HEK293 (cell line): ENCODE data around the gene CUL9.

Experiments used
- AEBP2 ChIP-seq: fragments of 450-650 bp; formaldehyde crosslinking; IDR thresholded peaks from 2 replicates; pipeline ENCODE4 v1.5.1; 2016; ENCODE audit warnings: missing biosample characterization, missing genetic modification characterization, borderline replicate concordance
- GFI1B ChIP-seq: fragments of 450-650 bp; formaldehyde crosslinking; IDR thresholded peaks from 2 replicates; pipeline ENCODE4 v1.5.1; 2016; ENCODE audit warnings: missing biosample characterization, missing genetic modification characterization
- HOXD13 ChIP-seq: sonication (generic); formaldehyde crosslinking; IDR thresholded peaks from 2 replicates; pipeline ENCODE4 v1.8.0; 2022; ENCODE audit warnings: missing genetic modification reagents, borderline replicate concordance
- KLF9 ChIP-seq: fragments of 450-650 bp; formaldehyde crosslinking; IDR thresholded peaks from 2 replicates; pipeline ENCODE4 v1.5.1; 2016; ENCODE audit warnings: missing biosample characterization, missing genetic modification characterization, low read depth
- MZF1 ChIP-seq: fragments of 450-650 bp; formaldehyde crosslinking; IDR thresholded peaks from 2 replicates; pipeline ENCODE4 v1.5.1; 2017; ENCODE audit warnings: missing biosample characterization, missing genetic modification characterization, borderline replicate concordance
- OSR2 ChIP-seq: fragments of 450-650 bp; formaldehyde crosslinking; IDR thresholded peaks from 2 replicates; pipeline ENCODE4 v1.5.1; 2016; ENCODE audit warnings: missing biosample characterization, missing genetic modification characterization
- ZBTB7A ChIP-seq: fragments of 450-650 bp; formaldehyde crosslinking; IDR thresholded peaks from 2 replicates; pipeline ENCODE4 v1.5.1; 2016; ENCODE audit warnings: low read depth, missing biosample characterization, missing genetic modification characterization
- ZFHX2 ChIP-seq: fragments of 450-650 bp; formaldehyde crosslinking; conservative IDR thresholded peaks from 2 replicates; pipeline ENCODE4 v1.5.1; 2016; ENCODE audit warnings: missing biosample characterization, missing genetic modification characterization
- ZFP37 ChIP-seq: fragments of 450-650 bp; formaldehyde crosslinking; IDR thresholded peaks from 2 replicates; pipeline ENCODE4 v1.5.1; 2016; ENCODE audit warnings: missing biosample characterization, missing genetic modification characterization
- ZNF114 ChIP-seq: fragments of 450-650 bp; formaldehyde crosslinking; IDR thresholded peaks from 2 replicates; pipeline ENCODE4 v1.5.0; 2017; ENCODE audit warnings: missing biosample characterization, missing genetic modification characterization
- ZNF132 ChIP-seq: fragments of 450-650 bp; formaldehyde crosslinking; IDR thresholded peaks from 2 replicates; pipeline ENCODE4 v1.5.1; 2017; ENCODE audit warnings: missing biosample characterization, missing genetic modification characterization, borderline replicate concordance
- ZNF140 ChIP-seq: fragments of 450-650 bp; formaldehyde crosslinking; IDR thresholded peaks from 2 replicates; pipeline ENCODE4 v1.5.1; 2016; ENCODE audit warnings: missing biosample characterization, missing genetic modification characterization
- ZNF214 ChIP-seq: fragments of 450-650 bp; formaldehyde crosslinking; IDR thresholded peaks from 2 replicates; pipeline ENCODE4 v1.5.1; 2017; ENCODE audit warnings: missing biosample characterization, mild to moderate bottlenecking, missing genetic modification characterization, borderline replicate concordance
- ZNF239 ChIP-seq: fragments of 450-650 bp; formaldehyde crosslinking; IDR thresholded peaks from 2 replicates; pipeline ENCODE4 v1.5.1; 2016; ENCODE audit warnings: missing biosample characterization, missing genetic modification characterization
- ZNF248 ChIP-seq: fragments of 450-650 bp; formaldehyde crosslinking; IDR thresholded peaks from 2 replicates; pipeline ENCODE4 v1.5.1; 2017; ENCODE audit warnings: missing biosample characterization, missing genetic modification characterization
- ZNF350 ChIP-seq: fragments of 450-650 bp; formaldehyde crosslinking; IDR thresholded peaks from 2 replicates; pipeline ENCODE4 v1.5.0; 2017; ENCODE audit warnings: missing biosample characterization, mild to moderate bottlenecking, missing genetic modification characterization
- ZNF560 ChIP-seq: fragments of 450-650 bp; formaldehyde crosslinking; IDR thresholded peaks from 2 replicates; pipeline ENCODE4 v1.5.1; 2017; ENCODE audit warnings: missing biosample characterization, missing genetic modification characterization, borderline replicate concordance
- ZNF600 ChIP-seq: fragments of 450-650 bp; formaldehyde crosslinking; IDR thresholded peaks from 2 replicates; pipeline ENCODE4 v1.5.1; 2016; ENCODE audit warnings: missing biosample characterization, missing genetic modification characterization
- ZNF621 ChIP-seq: fragments of 450-650 bp; formaldehyde crosslinking; IDR thresholded peaks from 2 replicates; pipeline ENCODE4 v1.5.1; 2017; ENCODE audit warnings: missing biosample characterization, missing genetic modification characterization
- ZNF843 ChIP-seq: fragments of 450-650 bp; formaldehyde crosslinking; IDR thresholded peaks from 2 replicates; pipeline ENCODE4 v1.5.1; 2016; ENCODE audit warnings: missing biosample characterization, missing genetic modification characterization
- ZSCAN16 ChIP-seq: fragments of 450-650 bp; formaldehyde crosslinking; IDR thresholded peaks from 2 replicates; pipeline ENCODE4 v1.5.1; 2016; ENCODE audit warnings: missing biosample characterization, missing genetic modification characterization
- ZSCAN30 ChIP-seq: fragments of 450-650 bp; IDR thresholded peaks from 2 replicates; pipeline ENCODE4 v1.5.1; 2018; ENCODE audit warnings: missing biosample characterization, mild to moderate bottlenecking, missing genetic modification characterization, moderate library complexity
- TF ChIP-seq, protein P1 (sequence below): fragments of 450-650 bp; formaldehyde crosslinking; IDR thresholded peaks from 2 replicates; pipeline ENCODE4 v1.5.1; 2016; ENCODE audit warnings: missing biosample characterization, missing genetic modification characterization, borderline replicate concordance
- TF ChIP-seq, protein P2 (sequence below): fragments of 450-650 bp; formaldehyde crosslinking; IDR thresholded peaks from 2 replicates; pipeline ENCODE4; 2016; ENCODE audit warnings: missing biosample characterization, missing genetic modification characterization
- TF ChIP-seq, protein P3 (sequence below): fragments of 450-650 bp; formaldehyde crosslinking; IDR thresholded peaks from 2 replicates; pipeline ENCODE4 v1.5.1; 2017; ENCODE audit warnings: missing biosample characterization, mild to moderate bottlenecking, missing genetic modification characterization, moderate library complexity
- TF ChIP-seq, protein P4 (sequence below): fragments of 450-650 bp; formaldehyde crosslinking; IDR thresholded peaks from 2 replicates; pipeline ENCODE4 v1.5.1; 2016; ENCODE audit warnings: missing biosample characterization, missing genetic modification characterization
- TF ChIP-seq, protein P5 (sequence below): fragments of 450-650 bp; formaldehyde crosslinking; IDR thresholded peaks from 2 replicates; pipeline ENCODE4 v1.5.1; 2016; ENCODE audit warnings: missing biosample characterization, missing genetic modification characterization

CUL9 gene

GRCh38 chr6:43269273-43270007, 87.4 kb downstream of the CUL9 start (continued):
- no peak for TF ChIP-seq ZFP37 (tag by site-specific recombination)
- TF ChIP-seq ZSCAN30 (tag by site-specific recombination): no peak
- TF ChIP-seq ZNF132 (tag by site-specific recombination): no peak
- TF ChIP-seq ZNF248 (tag by site-specific recombination): no peak
- TF ChIP-seq, protein P1, sequence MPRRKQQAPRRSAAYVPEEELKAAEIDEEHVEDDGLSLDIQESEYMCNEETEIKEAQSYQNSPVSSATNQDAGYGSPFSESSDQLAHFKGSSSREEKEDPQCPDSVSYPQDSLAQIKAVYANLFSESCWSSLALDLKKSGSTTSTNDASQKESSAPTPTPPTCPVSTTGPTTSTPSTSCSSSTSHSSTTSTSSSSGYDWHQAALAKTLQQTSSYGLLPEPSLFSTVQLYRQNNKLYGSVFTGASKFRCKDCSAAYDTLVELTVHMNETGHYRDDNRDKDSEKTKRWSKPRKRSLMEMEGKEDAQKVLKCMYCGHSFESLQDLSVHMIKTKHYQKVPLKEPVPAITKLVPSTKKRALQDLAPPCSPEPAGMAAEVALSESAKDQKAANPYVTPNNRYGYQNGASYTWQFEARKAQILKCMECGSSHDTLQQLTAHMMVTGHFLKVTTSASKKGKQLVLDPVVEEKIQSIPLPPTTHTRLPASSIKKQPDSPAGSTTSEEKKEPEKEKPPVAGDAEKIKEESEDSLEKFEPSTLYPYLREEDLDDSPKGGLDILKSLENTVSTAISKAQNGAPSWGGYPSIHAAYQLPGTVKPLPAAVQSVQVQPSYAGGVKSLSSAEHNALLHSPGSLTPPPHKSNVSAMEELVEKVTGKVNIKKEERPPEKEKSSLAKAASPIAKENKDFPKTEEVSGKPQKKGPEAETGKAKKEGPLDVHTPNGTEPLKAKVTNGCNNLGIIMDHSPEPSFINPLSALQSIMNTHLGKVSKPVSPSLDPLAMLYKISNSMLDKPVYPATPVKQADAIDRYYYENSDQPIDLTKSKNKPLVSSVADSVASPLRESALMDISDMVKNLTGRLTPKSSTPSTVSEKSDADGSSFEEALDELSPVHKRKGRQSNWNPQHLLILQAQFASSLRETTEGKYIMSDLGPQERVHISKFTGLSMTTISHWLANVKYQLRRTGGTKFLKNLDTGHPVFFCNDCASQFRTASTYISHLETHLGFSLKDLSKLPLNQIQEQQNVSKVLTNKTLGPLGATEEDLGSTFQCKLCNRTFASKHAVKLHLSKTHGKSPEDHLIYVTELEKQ: no peak
- TF ChIP-seq ZNF114 (tag by site-specific recombination): no peak
- TF ChIP-seq, protein P2, sequence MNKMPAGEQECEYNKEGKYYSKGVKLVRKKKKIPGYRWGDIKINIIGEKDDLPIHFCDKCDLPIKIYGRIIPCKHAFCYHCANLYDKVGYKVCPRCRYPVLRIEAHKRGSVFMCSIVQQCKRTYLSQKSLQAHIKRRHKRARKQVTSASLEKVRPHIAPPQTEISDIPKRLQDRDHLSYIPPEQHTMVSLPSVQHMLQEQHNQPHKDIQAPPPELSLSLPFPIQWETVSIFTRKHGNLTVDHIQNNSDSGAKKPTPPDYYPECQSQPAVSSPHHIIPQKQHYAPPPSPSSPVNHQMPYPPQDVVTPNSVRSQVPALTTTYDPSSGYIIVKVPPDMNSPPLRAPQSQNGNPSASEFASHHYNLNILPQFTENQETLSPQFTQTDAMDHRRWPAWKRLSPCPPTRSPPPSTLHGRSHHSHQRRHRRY (tag by site-specific recombination): no peak
- TF ChIP-seq HOXD13: no peak
- TF ChIP-seq, protein P3, sequence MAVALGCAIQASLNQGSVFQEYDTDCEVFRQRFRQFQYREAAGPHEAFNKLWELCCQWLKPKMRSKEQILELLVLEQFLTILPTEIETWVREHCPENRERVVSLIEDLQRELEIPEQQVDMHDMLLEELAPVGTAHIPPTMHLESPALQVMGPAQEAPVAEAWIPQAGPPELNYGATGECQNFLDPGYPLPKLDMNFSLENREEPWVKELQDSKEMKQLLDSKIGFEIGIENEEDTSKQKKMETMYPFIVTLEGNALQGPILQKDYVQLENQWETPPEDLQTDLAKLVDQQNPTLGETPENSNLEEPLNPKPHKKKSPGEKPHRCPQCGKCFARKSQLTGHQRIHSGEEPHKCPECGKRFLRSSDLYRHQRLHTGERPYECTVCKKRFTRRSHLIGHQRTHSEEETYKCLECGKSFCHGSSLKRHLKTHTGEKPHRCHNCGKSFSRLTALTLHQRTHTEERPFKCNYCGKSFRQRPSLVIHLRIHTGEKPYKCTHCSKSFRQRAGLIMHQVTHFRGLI (tag by site-specific recombination): no peak
- no peak for TF ChIP-seq GFI1B (tag by site-specific recombination)
- no peak for TF ChIP-seq ZNF239
- TF ChIP-seq ZFHX2: peak; percentile 66
- peak; percentile 42; the same call in 1 of the 2 replicates for TF ChIP-seq ZNF600
- TF ChIP-seq, protein P4, sequence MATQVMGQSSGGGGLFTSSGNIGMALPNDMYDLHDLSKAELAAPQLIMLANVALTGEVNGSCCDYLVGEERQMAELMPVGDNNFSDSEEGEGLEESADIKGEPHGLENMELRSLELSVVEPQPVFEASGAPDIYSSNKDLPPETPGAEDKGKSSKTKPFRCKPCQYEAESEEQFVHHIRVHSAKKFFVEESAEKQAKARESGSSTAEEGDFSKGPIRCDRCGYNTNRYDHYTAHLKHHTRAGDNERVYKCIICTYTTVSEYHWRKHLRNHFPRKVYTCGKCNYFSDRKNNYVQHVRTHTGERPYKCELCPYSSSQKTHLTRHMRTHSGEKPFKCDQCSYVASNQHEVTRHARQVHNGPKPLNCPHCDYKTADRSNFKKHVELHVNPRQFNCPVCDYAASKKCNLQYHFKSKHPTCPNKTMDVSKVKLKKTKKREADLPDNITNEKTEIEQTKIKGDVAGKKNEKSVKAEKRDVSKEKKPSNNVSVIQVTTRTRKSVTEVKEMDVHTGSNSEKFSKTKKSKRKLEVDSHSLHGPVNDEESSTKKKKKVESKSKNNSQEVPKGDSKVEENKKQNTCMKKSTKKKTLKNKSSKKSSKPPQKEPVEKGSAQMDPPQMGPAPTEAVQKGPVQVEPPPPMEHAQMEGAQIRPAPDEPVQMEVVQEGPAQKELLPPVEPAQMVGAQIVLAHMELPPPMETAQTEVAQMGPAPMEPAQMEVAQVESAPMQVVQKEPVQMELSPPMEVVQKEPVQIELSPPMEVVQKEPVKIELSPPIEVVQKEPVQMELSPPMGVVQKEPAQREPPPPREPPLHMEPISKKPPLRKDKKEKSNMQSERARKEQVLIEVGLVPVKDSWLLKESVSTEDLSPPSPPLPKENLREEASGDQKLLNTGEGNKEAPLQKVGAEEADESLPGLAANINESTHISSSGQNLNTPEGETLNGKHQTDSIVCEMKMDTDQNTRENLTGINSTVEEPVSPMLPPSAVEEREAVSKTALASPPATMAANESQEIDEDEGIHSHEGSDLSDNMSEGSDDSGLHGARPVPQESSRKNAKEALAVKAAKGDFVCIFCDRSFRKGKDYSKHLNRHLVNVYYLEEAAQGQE: no peak
- TF ChIP-seq KLF9: peak; percentile 52; the same call in 1 of the 2 replicates
- TF ChIP-seq ZSCAN16 (tag by site-specific recombination): no peak
- TF ChIP-seq, protein P5, sequence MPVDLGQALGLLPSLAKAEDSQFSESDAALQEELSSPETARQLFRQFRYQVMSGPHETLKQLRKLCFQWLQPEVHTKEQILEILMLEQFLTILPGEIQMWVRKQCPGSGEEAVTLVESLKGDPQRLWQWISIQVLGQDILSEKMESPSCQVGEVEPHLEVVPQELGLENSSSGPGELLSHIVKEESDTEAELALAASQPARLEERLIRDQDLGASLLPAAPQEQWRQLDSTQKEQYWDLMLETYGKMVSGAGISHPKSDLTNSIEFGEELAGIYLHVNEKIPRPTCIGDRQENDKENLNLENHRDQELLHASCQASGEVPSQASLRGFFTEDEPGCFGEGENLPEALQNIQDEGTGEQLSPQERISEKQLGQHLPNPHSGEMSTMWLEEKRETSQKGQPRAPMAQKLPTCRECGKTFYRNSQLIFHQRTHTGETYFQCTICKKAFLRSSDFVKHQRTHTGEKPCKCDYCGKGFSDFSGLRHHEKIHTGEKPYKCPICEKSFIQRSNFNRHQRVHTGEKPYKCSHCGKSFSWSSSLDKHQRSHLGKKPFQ: no peak
- no peak for TF ChIP-seq ZNF843 (tag by site-specific recombination)
- no peak for TF ChIP-seq ZBTB7A (tag by site-specific recombination)
- TF ChIP-seq AEBP2 (tag by site-specific recombination): no peak
- no peak for TF ChIP-seq OSR2
- 0 out of 2 replicates have a peak, but pooled peaks have one; percentile 10 for TF ChIP-seq ZNF560
- TF ChIP-seq ZNF621: no peak
- no peak for TF ChIP-seq ZNF350 (tag by site-specific recombination)
- no peak for TF ChIP-seq ZNF214 (tag by site-specific recombination)
- TF ChIP-seq ZNF140 (tag by site-specific recombination): no peak
- TF ChIP-seq MZF1: no peak
